ENCODE results near the gene EDA2R. TPM values are rescaled to one million over a fixed set of nuclear protein-coding genes. Genes with fewer than 3 reads are reported as not detected.

The EDA2R gene
- total RNA-seq, result 10.9 and 11.6 TPM in 2 replicates

GRCh38 chrX:66638591-66639500 is at the start of gene EDA2R:
TSS of gene EDA2R (minus strand) at chrX:66639078. CDS start at chrX:66616020, 23,058 bp downstream.

Measured in smooth muscle cell of the pulmonary artery (primary cell).